ENCODE measurements around the gene ZBTB38. TPM values are rescaled to one million over a fixed set of nuclear protein-coding genes. Genes with fewer than 3 reads are reported as not detected.

Gene ZBTB38
- total RNA-seq, 2 experiments from 2014 or later, result 21.8 to 22.0 TPM

- Histone ChIP-seq H3K4me1 (ENCODE audit: insufficient read depth, low read length) (no peaks in the 10 kb centered on the region), H3K27ac (ENCODE audit: low read depth in 1 of 2, low read length in 2 of 2) (no peak overlapping the region), H3K9me3 (ENCODE audit: control insufficient read depth in 1 of 2, insufficient read depth in 1 of 2, low read length in 2 of 2) (no peaks in the 10 kb centered on the region), H3K27me3 (ENCODE audit: control insufficient read depth in 1 of 2, insufficient read depth in 2 of 2, low read length in 2 of 2) (no peaks in the 10 kb centered on the region), H3K36me3 (ENCODE audit: insufficient read depth, low read length) (no peaks in the 10 kb centered on the region), H3K4me3 (ENCODE audit: low read length) (no peak overlapping the region)
- ChIA-PET POLR2A (no interaction called here), CTCF (no interaction called here)
- H3K4me1 Mint-ChIP-seq (ENCODE audit: low read depth), result peaks cover under 1% of the 10 kb centered on the region
- no peaks in the 10 kb centered on the region for H3K36me3 Mint-ChIP-seq (ENCODE audit: low read depth)
- TF ChIP-seq, protein P1, sequence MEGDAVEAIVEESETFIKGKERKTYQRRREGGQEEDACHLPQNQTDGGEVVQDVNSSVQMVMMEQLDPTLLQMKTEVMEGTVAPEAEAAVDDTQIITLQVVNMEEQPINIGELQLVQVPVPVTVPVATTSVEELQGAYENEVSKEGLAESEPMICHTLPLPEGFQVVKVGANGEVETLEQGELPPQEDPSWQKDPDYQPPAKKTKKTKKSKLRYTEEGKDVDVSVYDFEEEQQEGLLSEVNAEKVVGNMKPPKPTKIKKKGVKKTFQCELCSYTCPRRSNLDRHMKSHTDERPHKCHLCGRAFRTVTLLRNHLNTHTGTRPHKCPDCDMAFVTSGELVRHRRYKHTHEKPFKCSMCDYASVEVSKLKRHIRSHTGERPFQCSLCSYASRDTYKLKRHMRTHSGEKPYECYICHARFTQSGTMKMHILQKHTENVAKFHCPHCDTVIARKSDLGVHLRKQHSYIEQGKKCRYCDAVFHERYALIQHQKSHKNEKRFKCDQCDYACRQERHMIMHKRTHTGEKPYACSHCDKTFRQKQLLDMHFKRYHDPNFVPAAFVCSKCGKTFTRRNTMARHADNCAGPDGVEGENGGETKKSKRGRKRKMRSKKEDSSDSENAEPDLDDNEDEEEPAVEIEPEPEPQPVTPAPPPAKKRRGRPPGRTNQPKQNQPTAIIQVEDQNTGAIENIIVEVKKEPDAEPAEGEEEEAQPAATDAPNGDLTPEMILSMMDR (IDR thresholded peaks at IDR 0.05), result no peak
- DNase-seq (no peak), ATAC-seq (ENCODE audit: poor library complexity) (no peak)
- no peaks in the 10 kb centered on the region for H3K27me3 Mint-ChIP-seq
- no peak overlapping the region for H3K27ac Mint-ChIP-seq
- intact Hi-C loops (cut with DNase I, micrococcal nuclease), result no loop called here
- no peak overlapping the region for H3K4me3 Mint-ChIP-seq
- H3K9me3 Mint-ChIP-seq, result no peaks in the 10 kb centered on the region
Observed at GRCh38 chr3:141331377-141332318, 36.7 kb upstream of the ZBTB38 start.

DNA sequence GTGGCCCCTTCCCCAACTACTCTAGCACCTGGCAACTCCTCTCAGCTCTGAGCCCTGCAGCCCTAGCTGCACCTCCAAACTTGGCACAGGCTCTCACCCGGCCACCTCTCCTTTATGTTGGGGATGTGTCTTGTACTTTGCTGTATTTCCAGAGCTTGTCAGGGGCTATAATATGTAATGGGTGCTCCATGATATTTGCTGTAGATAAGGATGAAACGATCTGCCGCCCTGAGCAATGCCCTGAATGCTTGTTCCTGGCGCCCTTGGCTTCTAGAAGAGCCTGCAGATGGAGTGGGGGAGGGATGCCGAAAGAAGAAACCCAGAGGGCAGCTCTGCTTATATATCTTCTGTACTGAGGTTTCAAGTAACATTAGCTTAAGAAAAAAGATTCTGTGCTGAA is 35.9 kb upstream of the ZBTB38 start:
- Mint-ChIP-seq H3K9me3 (no peaks in the 10 kb centered on the region), H3K4me3 (no peak overlapping the region), H3K4me1 (ENCODE audit: low read depth) (no peaks in the 10 kb centered on the region), H3K36me3 (ENCODE audit: low read depth) (no peaks in the 10 kb centered on the region), H3K27me3 (no peaks in the 10 kb centered on the region), H3K27ac (no peak overlapping the region)
- H3K27ac ChIP-seq (ENCODE audit: low read depth in 1 of 2, low read length in 2 of 2), result no peak overlapping the region
- no peaks in the 10 kb centered on the region for H3K4me1 ChIP-seq (ENCODE audit: insufficient read depth, low read length)
- no peaks in the 10 kb centered on the region for H3K9me3 ChIP-seq (ENCODE audit: control insufficient read depth in 1 of 2, insufficient read depth in 1 of 2, low read length in 2 of 2)
- H3K36me3 ChIP-seq (ENCODE audit: insufficient read depth, low read length), result no peaks in the 10 kb centered on the region
- CTCF ChIA-PET, result no interaction called here
- TF ChIP-seq, protein P1 (IDR thresholded peaks at IDR 0.05), result no peak
- H3K4me3 ChIP-seq (ENCODE audit: low read length), result no peak overlapping the region
- no peak for ATAC-seq (ENCODE audit: poor library complexity)
- DNase-seq, result no peak
- POLR2A ChIA-PET, result no interaction called here
- no peaks in the 10 kb centered on the region for H3K27me3 ChIP-seq (ENCODE audit: control insufficient read depth in 1 of 2, insufficient read depth in 2 of 2, low read length in 2 of 2)
- intact Hi-C loops (cut with DNase I, micrococcal nuclease), result no loop called here

DNA sequence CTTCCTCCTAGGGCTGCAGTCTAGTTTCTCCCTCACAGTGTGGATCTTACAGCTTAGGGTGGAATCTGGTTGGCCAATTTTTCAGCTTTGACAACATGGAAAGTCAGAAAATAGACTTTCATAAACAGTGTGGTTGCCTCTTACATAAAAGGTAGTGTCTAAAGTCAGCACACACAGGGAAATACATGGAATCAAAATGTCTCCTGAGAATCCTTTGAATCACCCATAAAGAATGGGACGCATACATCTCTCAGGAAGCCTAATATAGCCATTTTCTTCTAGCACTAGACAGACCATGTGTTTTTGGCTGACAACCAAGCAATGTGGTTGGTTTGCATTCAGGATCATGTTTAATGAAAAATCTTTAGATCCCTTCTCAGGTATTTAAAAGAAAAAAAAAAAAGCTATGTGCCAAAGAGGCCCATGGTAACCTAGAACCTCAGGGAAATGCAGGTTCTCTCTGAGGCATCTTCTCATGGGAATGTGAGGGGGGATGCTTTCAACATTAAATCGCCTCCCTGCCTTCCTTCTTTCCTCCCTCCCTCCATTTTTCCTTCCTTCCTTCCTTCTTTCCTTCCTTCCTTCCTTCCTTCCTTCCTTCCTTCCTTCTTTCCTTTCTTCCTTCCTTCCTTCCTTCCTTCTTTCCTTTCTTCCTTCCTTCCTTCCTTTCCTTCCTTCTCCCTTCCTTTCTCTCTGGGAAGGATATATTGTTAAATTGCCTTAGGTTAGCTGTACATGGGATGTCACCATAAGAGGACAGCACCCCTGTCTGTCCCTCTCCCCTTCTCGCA is 34.3 kb upstream of the ZBTB38 start:
- H3K4me1 ChIP-seq (ENCODE audit: insufficient read depth, low read length), result no peaks in the 10 kb centered on the region
- H3K27ac Mint-ChIP-seq, result no peak overlapping the region

More for the DNA sequence above, 34.3 kb upstream of the ZBTB38 start:
- Histone ChIP-seq H3K4me3 (ENCODE audit: low read length) (no peak overlapping the region), H3K36me3 (ENCODE audit: insufficient read depth, low read length) (no peaks in the 10 kb centered on the region), H3K27ac (ENCODE audit: low read depth in 1 of 2, low read length in 2 of 2) (no peak overlapping the region), H3K9me3 (ENCODE audit: control insufficient read depth in 1 of 2, insufficient read depth in 1 of 2, low read length in 2 of 2) (no peaks in the 10 kb centered on the region), H3K27me3 (ENCODE audit: control insufficient read depth in 1 of 2, insufficient read depth in 2 of 2, low read length in 2 of 2) (no peaks in the 10 kb centered on the region)
- TF ChIP-seq, protein P1 (IDR thresholded peaks at IDR 0.05), result no peak
- ATAC-seq (ENCODE audit: poor library complexity) (no peak), DNase-seq (no peak)
- intact Hi-C loops (cut with DNase I, micrococcal nuclease), result no loop called here
- no peaks in the 10 kb centered on the region for H3K9me3 Mint-ChIP-seq
- H3K4me1 Mint-ChIP-seq (ENCODE audit: low read depth), result no peaks in the 10 kb centered on the region
- no peaks in the 10 kb centered on the region for H3K27me3 Mint-ChIP-seq
- POLR2A ChIA-PET, result no interaction called here
- no peak overlapping the region for H3K4me3 Mint-ChIP-seq
- no peaks in the 10 kb centered on the region for H3K36me3 Mint-ChIP-seq (ENCODE audit: low read depth)
- CTCF ChIA-PET, result no interaction called here
